HEK293 (cell line): ENCODE results near the gene ZNF512.

Source experiments
- CTCF ChIA-PET: fragments of 350-600 bp; formaldehyde crosslinking; extraction: SDS; loops from one replicate; lab custom pipeline; 2021; ENCODE audit warnings: antibody characterized with exemption; lab: Yijun Ruan, JAX
- POLR2A ChIA-PET: fragments of 300-600 bp; formaldehyde crosslinking; extraction: SDS; loops from one replicate; lab custom pipeline; 2020; ENCODE audit warnings: antibody characterized with exemption, inconsistent platforms; lab: Yijun Ruan, JAX
- H3K27ac ChIP-seq: fragments of 200-500 bp; sonication (Bioruptor generic); 2 replicates; pipeline ENCODE4 v1.5.1; 2014; ENCODE audit warnings: low read depth, low read length, control low read depth, inconsistent platforms; ENCODE audit errors: extremely low read depth
- H3K36me3 ChIP-seq, 2 experiments: fragments of 200-500 bp in 1 of 2; sonication (Bioruptor generic) in 1 of 2; 1 replicate in 1 of 2; 2 replicates in 1 of 2; pipeline ENCODE4 v1.5.1; 2014 to 2017; ENCODE audit warnings: inconsistent platforms in 2 of 2, low read length in 2 of 2; ENCODE audit not compliant: control insufficient read depth in 2 of 2, insufficient read depth in 1 of 2
- H3K4me1 ChIP-seq: fragments of 200-500 bp; sonication (Bioruptor generic); 2 replicates; pipeline ENCODE4 v1.5.1; 2014; ENCODE audit warnings: mild to moderate bottlenecking, low read length, inconsistent platforms; ENCODE audit not compliant: control insufficient read depth, insufficient read depth
- H3K4me3 ChIP-seq: 2 replicates; pipeline ENCODE4 v1.5.1; 2011; ENCODE audit warnings: low read depth, mild to moderate bottlenecking, control low read depth, low read length, moderate library complexity
- H3K9me3 ChIP-seq: fragments of 200-500 bp; sonication (Bioruptor generic); 2 replicates; pipeline ENCODE4 v1.5.1; 2014; ENCODE audit warnings: low read depth, low read length, inconsistent platforms; ENCODE audit not compliant: control insufficient read depth, insufficient read depth
- GLI2 ChIP-seq: fragments of 450-650 bp; formaldehyde crosslinking; IDR thresholded peaks from 2 replicates; pipeline ENCODE4; 2017; ENCODE audit warnings: missing biosample characterization, missing genetic modification characterization, low read depth, borderline replicate concordance
- HOXA7 ChIP-seq: sonication (generic); formaldehyde crosslinking; IDR thresholded peaks from 2 replicates; pipeline ENCODE4 v1.8.1; 2022; ENCODE audit warnings: missing genetic modification reagents, borderline replicate concordance
- HOXD13 ChIP-seq: sonication (generic); formaldehyde crosslinking; IDR thresholded peaks from 2 replicates; pipeline ENCODE4 v1.8.0; 2022; ENCODE audit warnings: missing genetic modification reagents, borderline replicate concordance
- INSM2 ChIP-seq: fragments of 450-650 bp; formaldehyde crosslinking; IDR thresholded peaks from 2 replicates; pipeline ENCODE4 v1.5.1; 2016; ENCODE audit warnings: missing biosample characterization, missing genetic modification characterization
- ZBTB10 ChIP-seq: fragments of 450-650 bp; formaldehyde crosslinking; IDR thresholded peaks from 2 replicates; pipeline ENCODE4 v1.5.1; 2016; ENCODE audit warnings: missing biosample characterization, missing genetic modification characterization
- ZBTB26 ChIP-seq: fragments of 450-650 bp; formaldehyde crosslinking; optimal IDR thresholded peaks from 2 replicates; pipeline ENCODE3; 2016; ENCODE audit warnings: missing biosample characterization, mild to moderate bottlenecking, missing genetic modification characterization
- ZFP37 ChIP-seq: fragments of 450-650 bp; formaldehyde crosslinking; IDR thresholded peaks from 2 replicates; pipeline ENCODE4 v1.5.1; 2016; ENCODE audit warnings: missing biosample characterization, missing genetic modification characterization
- ZNF223 ChIP-seq: fragments of 450-650 bp; formaldehyde crosslinking; IDR thresholded peaks from 2 replicates; pipeline ENCODE4 v1.5.1; 2016; ENCODE audit warnings: missing biosample characterization, missing genetic modification characterization
- ZNF26 ChIP-seq: fragments of 450-650 bp; formaldehyde crosslinking; IDR thresholded peaks from 2 replicates; pipeline ENCODE4 v1.5.1; 2016; ENCODE audit warnings: missing biosample characterization, missing genetic modification characterization
- ZNF274 ChIP-seq, 2 experiments: fragments of 200-500 bp in 1 of 2; fragments of 450-650 bp in 1 of 2; sonication (Bioruptor generic) in 1 of 2; formaldehyde crosslinking in 1 of 2; IDR thresholded peaks; 2 replicates each; pipeline versions ENCODE4 v1.5.1 to v1.6.1; 2014 to 2016; ENCODE audit warnings: borderline replicate concordance in 1 of 2, inconsistent platforms in 1 of 2, low read length in 1 of 2, missing biosample characterization in 1 of 2, missing genetic modification characterization in 1 of 2
- ZNF280D ChIP-seq: fragments of 450-650 bp; formaldehyde crosslinking; IDR thresholded peaks from 2 replicates; pipeline ENCODE4 v1.5.1; 2016; ENCODE audit warnings: missing biosample characterization, missing genetic modification characterization
- ZNF544 ChIP-seq: fragments of 450-650 bp; formaldehyde crosslinking; IDR thresholded peaks from 2 replicates; pipeline ENCODE4 v1.5.0; 2017; ENCODE audit warnings: missing biosample characterization, missing genetic modification characterization
- ZNF585B ChIP-seq: fragments of 450-650 bp; formaldehyde crosslinking; IDR thresholded peaks from 2 replicates; pipeline ENCODE4 v1.5.1; 2016; ENCODE audit warnings: missing biosample characterization, missing genetic modification characterization
- ZNF610 ChIP-seq: fragments of 450-650 bp; formaldehyde crosslinking; IDR thresholded peaks from 2 replicates; pipeline ENCODE4 v1.5.1; 2016; ENCODE audit warnings: missing biosample characterization, missing genetic modification characterization, borderline replicate concordance
- ZNF623 ChIP-seq: fragments of 450-650 bp; formaldehyde crosslinking; IDR thresholded peaks from 2 replicates; pipeline ENCODE4 v1.5.1; 2016; ENCODE audit warnings: missing biosample characterization, missing genetic modification characterization
- ZNF692 ChIP-seq: fragments of 450-650 bp; formaldehyde crosslinking; IDR thresholded peaks from 2 replicates; pipeline ENCODE4 v1.5.1; 2016; ENCODE audit warnings: missing biosample characterization, missing genetic modification characterization
- ZNF704 ChIP-seq: fragments of 450-650 bp; formaldehyde crosslinking; IDR thresholded peaks from 2 replicates; pipeline ENCODE4 v1.5.1; 2016; ENCODE audit warnings: missing biosample characterization, missing genetic modification characterization
- ZNF777 ChIP-seq: fragments of 450-650 bp; formaldehyde crosslinking; IDR thresholded peaks from 2 replicates; pipeline ENCODE4 v1.5.1; 2017; ENCODE audit warnings: missing biosample characterization, missing genetic modification characterization, borderline replicate concordance
- ZNF830 ChIP-seq: fragments of 450-650 bp; IDR thresholded peaks from 2 replicates; pipeline ENCODE4 v1.5.0; 2018; ENCODE audit warnings: missing biosample characterization, missing genetic modification characterization, low read depth, mild to moderate bottlenecking, moderate library complexity

The ZNF512 gene

GRCh38 chr2:27606611-27607010, 23.8 kb downstream of the ZNF512 start:
- TF ChIP-seq INSM2 (tag by site-specific recombination) (no peak), ZNF223 (tag by site-specific recombination) (no peak), ZBTB26 (tag by site-specific recombination) (no peak), ZNF830 (no peak), ZNF623 (tag by site-specific recombination) (no peak), ZNF280D (tag by site-specific recombination) (no peak), HOXA7 (CRISPR knock-in tag) (no peak), ZNF610 (tag by site-specific recombination) (no peak), ZNF585B (no peak), ZNF777 (tag by site-specific recombination) (no peak), ZNF26 (tag by site-specific recombination) (no peak), ZFP37 (tag by site-specific recombination) (no peak), ZNF544 (tag by site-specific recombination) (no peak), ZBTB10 (tag by site-specific recombination) (no peak), ZNF704 (no peak), HOXD13 (CRISPR knock-in tag) (no peak), GLI2 (tag by site-specific recombination) (no peak), ZNF274 (IDR thresholded peaks at IDR 0.05; ENCODE audit: low read length) (no peak), ZNF274 (tag by site-specific recombination; IDR thresholded peaks at IDR 0.05; ENCODE audit: borderline replicate concordance) (no peak), ZNF692 (tag by site-specific recombination) (no peak)
- Histone ChIP-seq H3K4me1 (no peaks in the 10 kb centered on the region), H3K27ac (no peak overlapping the region), H3K9me3 (no peaks in the 10 kb centered on the region), H3K4me3 (no peak overlapping the region), H3K36me3 (peaks cover 57 to 74% of the 10 kb centered on the region in 2 experiments)
- POLR2A ChIA-PET: no interaction called here
- CTCF ChIA-PET: no interaction called here
